ENCODE data around the gene BAZ1A. TPM values are rescaled to one million over a fixed set of nuclear protein-coding genes. Genes with fewer than 3 reads are reported as not detected.

The BAZ1A gene
- total and polyA plus RNA-seq, 4 donors: 4.5 to 44.9 (median 13.3) TPM

- WGBS: 100% methylated on average over 1 of the region's 1 CpG
These were observed 50.9 kb downstream of the BAZ1A start for GRCh38 chr14:34824256-34824655.

GRCh38 chr14:34817768-34818167 is 57.4 kb downstream of the BAZ1A start:
- Histone ChIP-seq H3K27ac (ENCODE audit: low read depth in 1 of 2, low read length in 2 of 2) (no peak overlapping the region), H3K36me3 (ENCODE audit: control insufficient read depth in 4 of 4, insufficient read depth in 3 of 4, low read depth in 1 of 4, low read length in 3 of 4) (peaks cover 0 to 2% (median under 1%) of the 10 kb centered on the region in 4 donors), H3K27me3 (ENCODE audit: control insufficient read depth in 4 of 4, insufficient read depth in 4 of 4, low read length in 3 of 4) (no peaks in the 10 kb centered on the region), H3K9ac (ENCODE audit: low read depth in 1 of 2, low read length in 2 of 2) (no peak overlapping the region), H3K4me1 (ENCODE audit: control insufficient read depth in 4 of 4, insufficient read depth in 4 of 4, low read length in 3 of 4) (peaks cover 0 to 1% (median 0%) of the 10 kb centered on the region in 4 donors), H3K9me3 (ENCODE audit: control insufficient read depth in 4 of 4, low read length in 3 of 4) (no peaks in the 10 kb centered on the region), H3K4me3 (ENCODE audit: low read depth in 1 of 3, low read length in 3 of 3) (no peak overlapping the region)
- no peak for DNase-seq (ENCODE audit: low spot score)
- 93% methylated on average over 2 of the region's 2 CpGs for WGBS
- TF ChIP-seq YY1 (IDR thresholded peaks at IDR 0.05) (no peak), TAF1 (conservative IDR thresholded peaks at IDR 0.05) (no peak), RAD21 (IDR thresholded peaks at IDR 0.05) (no peak), HNF4A (conservative IDR thresholded peaks at IDR 0.05) (no peak)

More at GRCh38 chr14:34824256-34824655, 50.9 kb downstream of the BAZ1A start:
- no peak overlapping the region for H3K27ac ChIP-seq (ENCODE audit: low read depth in 1 of 2, low read length in 2 of 2)
- H3K4me3 ChIP-seq (ENCODE audit: low read depth in 1 of 3, low read length in 3 of 3): no peak overlapping the region
- H3K4me1 ChIP-seq (ENCODE audit: control insufficient read depth in 4 of 4, insufficient read depth in 4 of 4, low read length in 3 of 4): no peaks in the 10 kb centered on the region
- H3K27me3 ChIP-seq (ENCODE audit: control insufficient read depth in 4 of 4, insufficient read depth in 4 of 4, low read length in 3 of 4): no peaks in the 10 kb centered on the region
- no peak for TF ChIP-seq SP1 (IDR thresholded peaks at IDR 0.05)
- no peak for TF ChIP-seq RAD21 (IDR thresholded peaks at IDR 0.05)
- TF ChIP-seq EGR1 (IDR thresholded peaks at IDR 0.05; ENCODE audit: low read depth in 2 of 2): no peak
- no peak for TF ChIP-seq JUND (IDR thresholded peaks at IDR 0.05)
- TF ChIP-seq CTCF (IDR thresholded peaks at IDR 0.05; ENCODE audit: low read depth, low read length, missing input control): no peak
- no peak for TF ChIP-seq GABPA (IDR thresholded peaks at IDR 0.05 in 1 of 2, conservative IDR thresholded peaks at IDR 0.05 in 1 of 2)
- no peak for TF ChIP-seq TAF1 (conservative IDR thresholded peaks at IDR 0.05)
- no peak for TF ChIP-seq RXRA (IDR thresholded peaks at IDR 0.05)
- no peak for TF ChIP-seq MAX (IDR thresholded peaks at IDR 0.05)
- no peak for TF ChIP-seq ZBTB33 (IDR thresholded peaks at IDR 0.05)
- TF ChIP-seq YY1 (IDR thresholded peaks at IDR 0.05): no peak
- DNase-seq (ENCODE audit: low spot score): no peak
- H3K9ac ChIP-seq (ENCODE audit: low read depth in 1 of 2, low read length in 2 of 2): no peak overlapping the region
- H3K36me3 ChIP-seq (ENCODE audit: control insufficient read depth in 4 of 4, insufficient read depth in 3 of 4, low read depth in 1 of 4, low read length in 3 of 4): peaks cover 2 to 6% (median 3%) of the 10 kb centered on the region in 4 donors
- no peaks in the 10 kb centered on the region for H3K9me3 ChIP-seq (ENCODE audit: control insufficient read depth in 4 of 4, low read length in 3 of 4)

GRCh38 chr14:34810028-34810427 is 65.1 kb downstream of the BAZ1A start:
- WGBS: 69% methylated on average over 2 of the region's 2 CpGs
- H3K36me3 ChIP-seq (ENCODE audit: control insufficient read depth in 4 of 4, insufficient read depth in 3 of 4, low read depth in 1 of 4, low read length in 3 of 4): peaks cover 3 to 9% (median 6%) of the 10 kb centered on the region in 4 donors
- TF ChIP-seq ZBTB33 (IDR thresholded peaks at IDR 0.05) (no peak), HNF4A (conservative IDR thresholded peaks at IDR 0.05) (no peak), RXRA (IDR thresholded peaks at IDR 0.05) (no peak), GABPA (IDR thresholded peaks at IDR 0.05 in 1 of 2, conservative IDR thresholded peaks at IDR 0.05 in 1 of 2) (no peak), HNF4G (IDR thresholded peaks at IDR 0.05) (no peak), EGR1 (IDR thresholded peaks at IDR 0.05; ENCODE audit: low read depth in 2 of 2) (no peak), YY1 (IDR thresholded peaks at IDR 0.05) (no peak), FOXA1 (IDR thresholded peaks at IDR 0.05) (no peak), REST (IDR thresholded peaks at IDR 0.05) (no peak), SP1 (IDR thresholded peaks at IDR 0.05) (no peak), JUND (IDR thresholded peaks at IDR 0.05) (no peak), FOXA2 (IDR thresholded peaks at IDR 0.05) (no peak)

More at GRCh38 chr14:34810028-34810427, 65.1 kb downstream of the BAZ1A start:
- Histone ChIP-seq H3K4me3 (ENCODE audit: low read depth in 1 of 3, low read length in 3 of 3) (no peak overlapping the region), H3K9me3 (ENCODE audit: control insufficient read depth in 4 of 4, low read length in 3 of 4) (no peaks in the 10 kb centered on the region), H3K9ac (ENCODE audit: low read depth in 1 of 2, low read length in 2 of 2) (no peak overlapping the region), H3K27ac (ENCODE audit: low read depth in 1 of 2, low read length in 2 of 2) (no peak overlapping the region), H3K4me1 (ENCODE audit: control insufficient read depth in 4 of 4, insufficient read depth in 4 of 4, low read length in 3 of 4) (no peaks in the 10 kb centered on the region), H3K27me3 (ENCODE audit: control insufficient read depth in 4 of 4, insufficient read depth in 4 of 4, low read length in 3 of 4) (no peaks in the 10 kb centered on the region)
- DNase-seq (ENCODE audit: low spot score): no peak

Data from liver (tissue), 9 donors.